Smooth muscle cell (in vitro differentiated cells): Measurements from ENCODE around the gene SDSL. TPM values are rescaled to one million over a fixed set of nuclear protein-coding genes. Genes with fewer than 3 reads are reported as not detected.

Experiments
- DNase-seq: peaks from one replicate; lab custom pipeline; 2025; ENCODE audit not compliant: unreplicated experiment; lab: John Stamatoyannopoulos, UW
- H2AFZ ChIP-seq: fragments of 200-600 bp; sonication (generic); 2 replicates; pipeline ENCODE4 v1.6.0; 2016; ENCODE audit warnings: antibody characterized with exemption, low read depth, mild to moderate bottlenecking
- H3F3A ChIP-seq: fragments of 200-600 bp; sonication (generic); 2 replicates; pipeline ENCODE4 v1.6.0; 2017; ENCODE audit warnings: antibody characterized with exemption, low read depth
- H3K27ac ChIP-seq: fragments of 200-600 bp; sonication (generic); 2 replicates; pipeline ENCODE4 v1.5.1; 2016; ENCODE audit warnings: low read depth, mild to moderate bottlenecking
- H3K27me3 ChIP-seq: fragments of 200-600 bp; sonication (generic); 2 replicates; pipeline ENCODE4 v1.6.1; 2016; ENCODE audit warnings: low read depth, mild to moderate bottlenecking
- H3K36me3 ChIP-seq: fragments of 200-600 bp; sonication (generic); 2 replicates; pipeline ENCODE4 v1.5.1; 2016; ENCODE audit warnings: low read depth
- H3K4me1 ChIP-seq: fragments of 200-600 bp; sonication (generic); 2 replicates; pipeline ENCODE4 v1.5.1; 2016; ENCODE audit warnings: low read depth
- H3K4me2 ChIP-seq: fragments of 200-600 bp; sonication (generic); 2 replicates; pipeline ENCODE4 v1.6.0; 2016; ENCODE audit warnings: mild to moderate bottlenecking
- H3K4me3 ChIP-seq: fragments of 200-600 bp; sonication (generic); 2 replicates; pipeline ENCODE4 v1.5.1; 2016; ENCODE audit warnings: mild to moderate bottlenecking
- H3K79me2 ChIP-seq: fragments of 200-600 bp; sonication (generic); 2 replicates; pipeline ENCODE4 v1.6.0; 2016; ENCODE audit warnings: low read depth, mild to moderate bottlenecking
- H3K9ac ChIP-seq: fragments of 200-600 bp; sonication (generic); 2 replicates; pipeline ENCODE4 v1.6.0; 2016; ENCODE audit warnings: low read depth
- H3K9me3 ChIP-seq: fragments of 200-600 bp; sonication (generic); replicated peaks from 2 replicates; pipeline ENCODE4 v1.5.1; 2016; ENCODE audit warnings: low read depth
- H4K20me1 ChIP-seq: fragments of 200-600 bp; sonication (generic); 2 replicates; pipeline ENCODE4 v1.6.0; 2016; ENCODE audit warnings: low read depth
- CTCF ChIP-seq: fragments of 200-600 bp; sonication (generic); IDR thresholded peaks from 2 replicates; pipeline ENCODE4 v1.5.1; 2017; ENCODE audit warnings: borderline replicate concordance, mild to moderate bottlenecking, antibody characterized with exemption; ENCODE audit not compliant: insufficient read depth, poor library complexity, severe bottlenecking
- WGBS: methylation state at CpG from one replicate; pipeline ENCODE4 v1.1.7; 2016; ENCODE audit warnings: low lambda C conversion rate; 5-methylcytosine and 5-hydroxymethylcytosine counted together
- polyA plus RNA-seq: library from polyadenylated mRNA; unstranded; fragments of >200 nt; fragmentation: Nextera tagmentation; extraction: Ambion mirVana; gene quantifications from 2 replicates; pipeline ENCODE4 v1.2.1, GENCODE V29; 2016
- total RNA-seq: library from RNA; depleted of rRNA; stranded (reverse); fragments of >200 nt; gene quantifications from 2 replicates; pipeline ENCODE4 v1.2.3, GENCODE V29; 2014

The SDSL gene
- total and polyA plus RNA-seq, 2 experiments from 2014 or later, result 3.6 to 6.7 TPM

- Histone ChIP-seq H3K4me2 (no peak overlapping the region), H2AFZ (no peak overlapping the region), H4K20me1 (no peaks in the 10 kb centered on the region), H3K27me3 (no peaks in the 10 kb centered on the region), H3K27ac (no peak overlapping the region), H3K9me3 (no peaks in the 10 kb centered on the region), H3K79me2 (no peaks in the 10 kb centered on the region), H3K4me3 (no peak overlapping the region), H3K4me1 (no peaks in the 10 kb centered on the region), H3F3A (no peaks in the 10 kb centered on the region), H3K36me3 (no peaks in the 10 kb centered on the region), H3K9ac (no peak overlapping the region)
- TF ChIP-seq CTCF, result no peak
- whole genome bisulfite sequencing, result 96% methylated on average over 4 of the region's 4 CpGs
- DNase-seq, result no peak
Measured at GRCh38 chr12:113374823-113375428, 47.3 kb upstream of the SDSL start.

- Histone ChIP-seq H3F3A (no peaks in the 10 kb centered on the region), H3K79me2 (no peaks in the 10 kb centered on the region), H3K9ac (no peak overlapping the region), H2AFZ (no peak overlapping the region), H3K9me3 (no peaks in the 10 kb centered on the region), H3K27ac (no peak overlapping the region), H3K4me3 (no peak overlapping the region), H3K4me1 (no peaks in the 10 kb centered on the region), H3K27me3 (no peaks in the 10 kb centered on the region), H3K36me3 (no peaks in the 10 kb centered on the region), H4K20me1 (no peaks in the 10 kb centered on the region), H3K4me2 (no peak overlapping the region)
- 96% methylated on average over 3 of the region's 3 CpGs for WGBS
- no peak for TF ChIP-seq CTCF
- no peak for DNase-seq
Measured at GRCh38 chr12:113378291-113378690, 43.9 kb upstream of the SDSL start.

- no peak for TF ChIP-seq CTCF
- WGBS, result 89% methylated on average over 10 of the region's 11 CpGs
Measured at GRCh38 chr12:113381220-113381619, 41.0 kb upstream of the SDSL start.

GRCh38 chr12:113382206-113382605 is 40.0 kb upstream of the SDSL start:
- H3K36me3 ChIP-seq, result no peaks in the 10 kb centered on the region
- WGBS, result 95% methylated on average over 4 of the region's 4 CpGs
- no peak for DNase-seq
- no peak overlapping the region for H3K27ac ChIP-seq
- no peaks in the 10 kb centered on the region for H3K27me3 ChIP-seq
- no peaks in the 10 kb centered on the region for H3K9me3 ChIP-seq
- no peaks in the 10 kb centered on the region for H3F3A ChIP-seq
- no peak overlapping the region for H2AFZ ChIP-seq
- TF ChIP-seq CTCF, result no peak
- H3K4me3 ChIP-seq, result no peak overlapping the region
- H4K20me1 ChIP-seq, result no peaks in the 10 kb centered on the region
- no peaks in the 10 kb centered on the region for H3K79me2 ChIP-seq
- no peak overlapping the region for H3K9ac ChIP-seq
- no peak overlapping the region for H3K4me2 ChIP-seq
- H3K4me1 ChIP-seq, result no peaks in the 10 kb centered on the region

More at GRCh38 chr12:113381220-113381619, 41.0 kb upstream of the SDSL start:
- H3K4me3 ChIP-seq, result no peak overlapping the region
- no peaks in the 10 kb centered on the region for H4K20me1 ChIP-seq
- no peaks in the 10 kb centered on the region for H3K27me3 ChIP-seq
- H3K4me2 ChIP-seq, result no peak overlapping the region
- H3K36me3 ChIP-seq, result no peaks in the 10 kb centered on the region
- no peak for DNase-seq
- H3K79me2 ChIP-seq, result no peaks in the 10 kb centered on the region
- no peaks in the 10 kb centered on the region for H3K9me3 ChIP-seq
- H3K9ac ChIP-seq, result no peak overlapping the region
- H3F3A ChIP-seq, result no peaks in the 10 kb centered on the region
- H3K27ac ChIP-seq, result no peak overlapping the region
- no peak overlapping the region for H2AFZ ChIP-seq
- no peaks in the 10 kb centered on the region for H3K4me1 ChIP-seq
